ENCODE results near the gene GADD45B.
"Not testable (repeated sequence)": the region's sequence is repeated elsewhere in the genome, so short reads cannot be mapped to it uniquely, and the experiment has no call there.

Gene GADD45B

DNA sequence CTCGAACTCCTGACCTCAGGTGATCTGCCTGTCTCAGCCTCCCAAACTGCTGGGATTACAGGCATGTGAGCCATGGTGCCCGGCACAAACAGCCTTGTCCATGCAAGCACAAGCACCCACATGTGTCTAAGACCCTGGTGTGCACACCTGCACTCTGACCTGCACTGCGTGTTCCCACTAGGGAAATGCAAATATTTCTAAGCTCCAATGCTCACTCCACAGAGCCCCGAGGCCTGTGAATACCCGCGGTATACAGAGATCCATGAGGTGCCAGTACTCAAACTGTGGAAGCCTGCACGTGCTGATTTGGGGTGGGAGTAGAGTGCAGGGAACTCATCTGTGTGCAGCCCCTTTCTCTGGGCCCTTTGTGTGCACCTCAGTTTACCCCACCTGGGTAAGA lies 14.7 kb downstream of the GADD45B start:
- no peak for DNase-seq

DNA sequence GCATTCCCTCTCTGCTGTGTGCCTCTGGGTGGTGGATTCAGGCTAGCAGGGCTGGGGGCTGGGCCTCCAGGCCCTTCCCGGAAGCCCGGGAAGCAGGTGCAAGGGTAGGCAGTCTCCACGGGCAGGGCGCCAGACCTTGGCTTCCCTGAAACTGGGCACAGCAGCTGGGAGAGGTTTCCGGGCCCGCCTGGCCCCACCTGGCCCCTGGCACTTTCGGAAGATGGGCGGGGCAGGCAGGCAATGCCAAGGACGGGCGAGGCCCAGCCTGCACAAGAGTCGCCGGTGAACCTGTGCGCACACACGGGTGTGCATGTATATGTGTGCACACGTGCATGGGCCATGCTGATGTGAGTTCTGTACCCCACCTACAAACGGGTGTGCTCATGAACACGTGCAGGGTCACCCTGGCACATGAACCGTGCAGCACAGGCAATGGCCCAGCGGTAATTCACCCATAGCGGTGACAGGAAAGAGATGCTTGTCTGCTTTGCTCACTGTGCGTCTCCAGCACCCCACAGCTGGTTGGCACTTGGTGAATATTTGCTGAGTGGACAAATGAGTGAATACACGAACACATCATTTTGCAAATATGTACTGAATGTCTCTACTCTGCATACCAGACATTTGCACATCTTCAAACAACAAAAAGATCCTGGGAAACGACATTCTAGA lies 15.3 kb downstream of the GADD45B start:
- DNase-seq, result no peak

DNA sequence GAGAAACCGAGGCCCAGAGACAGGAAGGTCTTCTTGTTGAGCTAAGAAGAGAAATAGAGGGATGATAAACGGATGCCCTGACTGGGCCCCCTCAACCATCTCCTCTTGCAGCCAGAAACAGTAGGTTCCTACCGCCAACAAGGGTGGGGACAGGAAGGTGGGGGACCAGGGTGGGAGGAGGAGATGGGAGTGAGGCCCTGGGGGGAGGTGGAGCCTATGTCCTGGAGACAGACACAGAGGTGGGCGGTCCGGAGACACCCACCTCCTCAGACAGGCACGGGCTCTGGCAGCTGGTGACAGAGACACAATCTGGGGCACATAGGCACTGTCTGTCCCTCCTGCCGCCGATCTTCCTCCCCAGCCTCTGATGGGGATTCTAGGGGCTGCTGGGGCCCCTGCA lies 16.9 kb downstream of the GADD45B start:
- DNase-seq, result no peak

DNA sequence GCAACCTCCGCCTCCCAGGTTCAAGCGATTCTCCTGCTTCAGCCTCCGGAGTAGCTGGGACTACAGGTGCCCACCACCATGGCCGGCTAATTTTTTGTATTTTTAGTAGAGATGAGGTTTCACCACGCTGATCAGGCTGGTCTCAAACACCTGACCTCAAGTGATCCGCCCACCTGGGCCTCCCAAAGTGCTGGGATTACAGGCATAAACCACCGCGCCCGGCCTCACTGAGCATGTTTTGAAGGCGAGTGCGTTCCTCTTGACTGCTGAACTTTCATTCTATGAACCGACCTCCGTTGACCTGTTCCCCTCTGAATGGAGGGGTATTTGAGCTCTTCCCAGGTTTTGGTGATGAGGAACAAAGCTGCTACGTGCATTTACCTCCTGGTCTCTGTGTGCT lies 17.5 kb downstream of the GADD45B start:
- DNase-seq, result not testable (repeated sequence)

DNA sequence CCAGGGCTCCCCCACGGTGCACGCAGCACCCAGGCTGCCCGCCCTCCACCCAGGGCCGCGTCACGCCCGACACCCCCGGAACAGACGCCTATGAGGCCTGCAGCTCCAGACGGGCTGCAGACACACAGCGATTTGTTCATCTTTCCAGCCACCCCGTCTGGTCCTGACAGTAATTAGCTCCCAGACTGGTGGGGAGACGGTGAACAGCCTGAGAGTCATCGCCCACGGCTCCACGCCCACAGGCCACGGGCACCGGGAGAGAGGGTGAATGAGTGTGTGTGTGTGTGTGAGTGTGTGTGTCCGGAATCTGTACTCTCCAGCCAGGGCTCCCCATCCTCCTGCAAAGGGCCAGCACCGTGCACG lies 18.1 kb downstream of the GADD45B start:
- no peak for DNase-seq

DNA sequence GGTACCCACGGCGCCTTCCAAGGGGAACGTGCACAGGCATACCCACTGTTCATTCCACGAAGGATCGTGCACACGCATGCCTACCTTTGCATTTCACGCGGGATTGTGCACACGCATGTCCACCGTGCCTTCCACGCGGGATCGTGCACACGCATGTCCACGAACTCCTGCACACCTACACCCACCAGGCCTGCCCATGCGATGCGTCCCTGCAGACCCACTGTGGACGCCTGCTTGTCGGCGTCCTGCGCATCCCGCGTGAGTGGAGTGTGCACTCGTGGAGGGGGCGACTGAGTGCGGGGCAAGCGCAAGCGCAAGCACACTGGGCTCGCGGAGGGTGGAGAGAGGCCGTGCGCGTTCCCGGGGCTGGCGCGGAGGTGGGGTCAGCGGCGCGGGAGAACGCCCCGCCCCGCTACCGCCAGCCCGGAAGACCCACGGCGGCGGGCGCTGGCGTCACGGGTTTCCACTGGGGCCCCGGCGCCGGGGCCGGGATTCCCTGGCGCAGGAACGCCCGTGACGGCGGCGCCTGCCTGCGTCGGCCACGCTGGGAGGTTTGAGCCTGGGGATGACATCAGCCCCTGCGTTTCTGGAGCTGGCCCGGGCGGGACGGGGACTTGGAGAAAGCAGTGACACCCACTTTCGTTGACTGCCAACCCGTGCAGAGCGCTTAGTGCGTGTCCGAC lies 18.7 kb downstream of the GADD45B start:
- DNase-seq, result no peak

DNA sequence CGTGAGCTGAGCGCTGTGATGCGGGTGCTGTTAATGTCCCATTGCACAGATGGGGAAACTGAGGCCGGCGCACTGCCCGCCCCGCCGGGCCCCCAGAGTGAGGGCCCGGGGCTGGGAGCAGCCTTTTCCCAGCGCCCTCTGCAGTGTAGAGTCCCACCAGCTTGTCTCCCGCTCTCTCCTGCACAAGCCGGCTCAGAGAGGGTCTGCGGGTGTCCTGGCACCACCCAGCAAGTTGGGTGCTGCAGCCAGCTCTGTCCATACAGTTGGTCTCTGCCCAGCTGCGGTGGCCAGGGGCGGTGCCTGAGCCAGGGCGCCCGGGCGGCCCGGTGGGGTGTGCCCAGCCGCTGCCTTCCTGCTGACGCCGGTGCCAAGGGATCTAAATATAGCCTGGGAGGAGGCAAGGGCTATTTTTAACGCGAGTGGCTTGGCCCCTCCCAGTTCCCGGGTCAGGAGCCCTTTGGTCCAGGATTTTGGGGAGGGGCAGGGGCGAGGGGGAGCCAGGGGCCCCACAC lies 19.3 kb downstream of the GADD45B start:
- no peak for DNase-seq

DNA sequence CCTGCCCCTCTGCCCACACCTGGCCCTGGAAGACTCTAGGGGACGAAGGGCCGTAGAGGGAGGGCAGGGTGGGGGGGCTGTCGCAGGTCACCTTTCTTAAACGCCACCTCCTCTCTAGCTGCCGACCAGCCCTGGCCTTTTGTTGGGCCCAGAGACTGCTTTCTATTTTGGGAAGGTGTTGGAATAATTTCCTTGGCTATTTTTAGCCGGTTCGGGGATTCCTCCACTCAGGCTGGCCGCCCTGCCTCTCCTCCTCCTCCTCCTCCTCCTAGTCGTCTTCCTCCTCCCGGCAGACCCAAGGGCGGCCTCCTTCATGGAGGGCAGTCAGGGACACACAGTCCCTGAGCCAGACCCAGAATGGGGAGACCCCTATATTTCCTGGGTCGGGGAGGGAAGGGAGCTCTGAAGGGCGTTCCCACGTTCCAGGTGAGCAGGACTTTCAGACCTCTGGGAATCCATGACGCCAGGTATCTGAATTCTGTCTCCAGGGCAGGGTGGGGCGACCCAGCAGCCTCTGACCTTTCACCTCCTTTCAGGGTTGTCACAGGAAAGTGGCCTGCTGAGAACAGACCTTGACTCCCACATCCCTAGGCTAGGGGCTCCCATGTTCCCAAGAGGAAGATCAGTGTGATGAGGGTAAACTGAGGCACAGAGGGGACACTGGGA lies 19.9 kb downstream of the GADD45B start:
- DNase-seq, result no peak

DNA sequence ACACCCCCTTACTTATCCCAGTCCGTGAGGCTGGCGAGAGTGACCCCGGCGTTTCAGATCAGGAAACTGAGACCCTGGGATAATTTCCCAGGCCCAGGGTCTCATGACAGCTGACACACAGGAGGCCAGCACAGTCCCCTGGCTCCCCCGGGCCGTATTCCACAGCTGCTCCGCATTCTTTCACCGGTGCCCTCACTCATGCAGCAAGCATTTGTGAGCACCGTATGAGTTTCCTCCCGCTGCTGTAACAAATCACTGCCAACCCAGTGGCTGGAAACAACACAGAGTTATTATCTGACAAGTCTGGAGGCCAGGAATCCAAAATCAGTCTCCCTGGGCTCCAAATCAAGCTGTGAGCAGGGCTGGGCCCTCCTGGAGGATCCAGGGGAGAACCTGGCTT lies 21.3 kb downstream of the GADD45B start:
- no peak for DNase-seq

DNA sequence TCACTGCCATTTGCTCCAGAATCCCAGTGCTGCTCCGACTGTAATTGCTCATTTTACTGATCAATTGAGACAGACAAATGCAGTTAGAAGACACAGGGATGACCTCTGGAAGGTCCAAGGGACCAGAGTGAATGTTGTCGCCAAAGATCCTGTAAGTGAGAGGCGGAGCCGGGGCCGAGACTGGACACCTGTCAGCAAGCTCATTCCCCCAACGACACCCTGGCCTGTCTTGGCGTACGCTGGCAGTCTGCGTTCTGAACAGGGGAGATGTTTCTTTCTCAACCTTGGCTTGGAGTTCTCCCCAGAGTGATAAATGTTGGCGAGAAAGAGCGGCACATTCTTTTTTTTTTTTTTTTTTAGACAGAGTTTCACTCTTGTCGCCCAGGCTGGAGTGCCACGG lies 24.2 kb downstream of the GADD45B start:
- DNase-seq, result no peak

DNA sequence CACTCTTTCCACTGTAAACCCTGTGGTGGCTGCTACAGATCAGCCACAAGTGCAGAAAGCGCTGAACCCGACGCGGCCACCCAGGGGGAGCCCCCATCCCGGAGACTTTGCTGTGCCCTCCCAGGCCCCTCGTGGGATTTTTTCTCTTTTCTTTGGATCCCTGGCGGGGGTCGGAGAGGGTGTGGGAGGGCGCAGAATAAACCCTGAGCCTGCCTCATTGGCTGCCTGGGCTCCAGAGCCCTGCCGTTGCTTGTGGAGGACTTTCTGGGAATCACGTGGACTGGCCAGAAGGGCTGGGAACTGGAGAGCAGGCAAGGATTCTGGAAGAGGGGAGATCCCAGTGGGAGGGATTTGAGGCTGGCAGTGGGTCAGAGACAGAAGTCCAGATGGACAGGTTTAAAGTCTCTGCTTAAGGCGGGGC lies 24.9 kb downstream of the GADD45B start:
- DNase-seq, result no peak

DNA sequence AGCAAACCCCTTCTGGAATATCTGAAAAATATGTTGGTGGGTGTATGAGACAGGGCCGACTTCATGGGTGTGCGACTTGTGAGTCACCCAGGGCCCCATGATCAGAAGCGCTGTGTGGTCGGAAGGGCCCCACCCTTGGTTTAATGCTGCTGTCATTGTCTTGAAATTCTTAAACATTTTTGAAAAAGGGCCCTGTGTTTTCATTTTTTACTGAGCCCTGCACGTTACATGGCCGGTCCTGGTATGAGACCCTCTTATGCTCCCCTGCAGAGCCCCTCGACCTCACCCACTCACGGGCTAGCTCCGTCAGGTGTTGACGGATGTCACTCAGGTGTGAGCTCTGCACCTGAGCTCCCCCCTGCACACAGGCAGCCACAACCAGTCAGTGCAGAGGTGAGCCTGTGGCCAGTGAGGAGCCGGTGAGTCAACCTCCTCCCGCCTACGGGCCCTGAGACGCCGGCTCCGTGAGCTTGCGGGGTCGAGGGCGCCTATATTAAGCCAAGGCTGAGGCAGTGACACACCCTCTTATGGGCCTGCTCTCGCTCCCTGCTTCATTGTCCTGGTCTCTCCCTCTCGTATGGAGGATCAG lies 27.7 kb downstream of the GADD45B start:
- no peak for DNase-seq

DNA sequence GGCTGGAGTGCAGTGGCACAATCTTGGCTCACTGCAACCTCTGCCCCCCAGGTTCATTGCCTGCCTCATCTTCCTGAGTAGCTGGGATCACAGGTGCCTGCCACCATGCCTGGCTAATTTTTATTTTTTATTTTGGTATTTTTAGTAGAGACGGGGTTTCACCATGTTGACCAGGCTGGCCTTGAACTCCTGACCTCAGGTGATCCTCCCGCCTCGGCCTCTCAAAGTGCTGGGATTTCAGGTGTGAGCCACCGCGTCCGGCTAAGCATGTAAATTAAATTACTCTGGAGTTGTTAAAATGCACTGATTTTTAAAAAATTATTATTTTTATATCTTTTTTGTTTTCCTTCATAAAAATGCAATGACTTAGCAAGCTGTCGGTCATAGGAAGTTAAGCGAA lies 30.7 kb downstream of the GADD45B start:
- DNase-seq, result not testable (repeated sequence)

DNA sequence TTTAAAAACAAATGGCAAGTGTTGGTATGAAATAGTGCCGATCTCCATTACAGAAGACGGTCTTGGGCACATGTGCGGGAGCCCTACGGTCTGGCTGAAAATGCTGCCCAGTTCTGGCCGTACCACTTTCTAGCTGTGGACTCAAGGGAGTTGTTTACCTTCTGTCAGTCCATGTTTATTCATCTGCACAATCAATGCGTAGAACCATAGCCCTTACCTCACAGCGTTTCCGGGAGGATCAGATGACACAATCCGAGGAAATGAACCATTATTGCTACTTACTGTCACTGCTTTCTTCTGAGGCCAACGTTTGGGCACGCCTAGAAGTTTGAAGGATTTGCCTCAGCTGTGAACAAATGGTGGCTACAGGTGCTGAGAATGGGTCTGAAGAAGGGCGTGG lies 31.2 kb downstream of the GADD45B start:
- peak; percentile 70 for DNase-seq

DNA sequence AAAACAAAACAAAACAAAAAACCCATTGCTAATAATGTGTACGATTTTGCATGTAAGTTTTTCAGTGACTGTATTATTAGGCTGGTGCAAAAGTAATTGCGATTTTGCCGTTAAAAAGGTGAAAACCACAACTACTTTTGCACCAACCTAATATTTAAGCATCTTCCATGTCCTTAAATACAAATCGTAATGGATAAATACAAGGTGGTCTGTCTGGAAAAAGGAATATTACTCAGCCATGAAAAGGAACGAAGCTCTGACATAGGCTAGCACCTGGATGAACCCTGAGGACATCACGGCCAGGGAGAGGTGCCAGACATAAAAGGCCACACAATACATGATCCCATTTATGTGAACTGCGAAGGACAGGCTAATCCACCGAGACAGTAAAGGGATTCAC lies 33.2 kb downstream of the GADD45B start:
- DNase-seq, result no peak

DNA sequence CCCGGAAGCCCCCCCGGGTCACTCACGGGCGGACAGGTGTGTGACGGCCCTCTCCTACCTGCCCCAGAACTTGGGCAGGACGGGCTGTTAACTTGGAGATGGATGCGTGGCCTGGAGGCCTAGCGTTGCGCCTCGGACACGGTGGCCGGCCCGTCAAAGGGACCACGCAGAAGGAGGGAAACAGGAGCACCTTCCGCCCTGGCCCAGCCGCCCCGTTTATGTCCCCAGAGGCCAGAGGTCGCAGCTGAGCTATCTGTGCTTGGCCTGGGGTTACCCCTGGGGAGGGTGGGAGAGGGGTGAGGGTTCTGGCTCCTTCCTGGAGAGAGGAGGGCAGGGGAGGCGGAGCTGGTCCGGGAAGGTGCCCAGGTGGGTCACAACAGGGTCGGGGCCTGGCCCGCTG lies 35.6 kb downstream of the GADD45B start:
- DNase-seq, result no peak

DNA sequence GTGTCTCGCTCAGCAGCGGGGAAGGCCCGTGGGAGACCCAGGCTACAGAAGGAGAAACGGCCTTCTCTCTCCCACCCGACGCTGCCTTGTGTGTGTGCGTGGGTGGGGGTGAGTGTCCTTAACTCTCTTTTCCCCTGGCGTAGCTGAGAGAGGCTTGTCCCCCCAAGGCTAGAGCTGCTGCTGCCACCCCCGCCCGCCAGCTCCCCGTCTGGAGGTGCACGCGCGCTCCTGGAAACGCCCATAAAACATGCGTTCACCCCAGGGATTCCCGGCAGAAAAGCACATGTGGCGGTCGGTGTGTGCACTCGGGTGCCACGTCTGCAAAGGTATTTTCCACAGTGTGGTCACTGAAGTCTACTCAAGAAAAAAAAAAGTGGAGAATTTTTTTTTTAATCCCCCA lies 36.1 kb downstream of the GADD45B start:
- DNase-seq, result no peak

DNA sequence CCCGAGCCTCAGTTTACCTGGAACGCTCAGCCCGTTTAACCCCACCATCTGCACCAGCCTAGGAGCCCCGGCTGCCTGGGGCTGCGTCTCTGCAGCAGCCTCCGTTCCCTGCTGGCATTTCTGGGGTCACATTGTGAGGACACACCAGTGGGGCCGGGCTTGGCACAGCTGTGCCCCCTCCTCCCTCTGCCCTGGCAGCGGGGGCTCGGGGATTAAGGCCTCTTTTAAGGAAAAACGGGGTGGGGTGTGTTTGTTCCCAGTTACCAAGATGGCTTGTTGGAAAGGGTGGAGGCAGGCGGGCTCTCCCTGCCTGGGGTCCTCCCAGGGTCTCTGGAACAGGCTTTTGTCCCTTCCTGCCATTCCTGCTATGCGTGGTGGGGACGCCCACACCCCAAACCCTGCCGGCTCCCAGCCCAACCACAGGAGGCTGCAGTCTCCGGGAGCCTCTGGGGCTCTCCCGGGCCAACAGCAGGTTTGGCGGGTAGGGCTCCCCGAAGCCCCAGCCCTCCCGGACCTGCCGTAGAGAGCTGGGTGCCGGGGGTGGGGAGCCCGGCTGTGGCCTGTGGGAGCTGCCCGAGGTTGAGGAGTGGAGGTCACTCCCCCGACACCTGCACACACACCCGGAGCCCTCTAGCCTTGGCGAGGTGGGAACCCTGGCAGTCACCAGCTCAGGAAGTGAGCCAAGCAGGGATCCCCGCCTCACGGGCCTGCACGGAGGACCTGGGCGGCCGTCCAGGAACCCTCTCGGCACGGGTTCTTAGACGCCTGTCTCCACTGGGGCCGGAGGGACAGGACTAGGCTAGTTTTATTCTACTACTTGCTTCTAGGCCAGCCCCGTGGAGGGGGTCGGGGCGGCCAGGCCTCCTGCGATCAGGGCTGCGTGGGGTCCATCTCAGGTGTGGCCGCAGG lies 36.9 kb downstream of the GADD45B start:
- no peak for DNase-seq

DNA sequence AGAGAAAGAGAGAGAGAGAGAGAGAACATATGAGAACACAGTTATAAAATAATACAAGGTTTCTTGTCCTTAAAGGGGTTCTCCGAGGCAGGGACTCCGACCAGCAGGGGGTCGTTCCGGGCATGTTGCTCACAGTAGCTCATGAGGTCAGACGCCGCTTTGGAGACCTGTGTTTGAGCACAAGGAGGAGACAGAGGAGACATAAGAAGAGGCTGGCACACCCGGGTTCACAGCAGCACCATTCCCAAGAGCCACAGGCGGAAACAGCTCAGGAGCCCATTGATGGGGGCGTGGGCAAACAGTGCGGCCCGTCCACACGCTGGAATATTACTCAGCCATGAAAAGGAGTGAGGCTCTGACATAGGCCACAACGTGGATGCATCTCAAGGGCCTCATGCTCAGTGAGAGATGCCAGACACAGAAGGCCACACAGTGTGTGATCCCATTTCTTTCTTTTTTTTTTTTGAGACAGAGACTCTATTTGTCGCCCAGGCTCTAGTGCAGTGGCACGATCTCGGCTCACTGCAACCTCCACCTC lies 39.1 kb downstream of the GADD45B start:
- DNase-seq, result no peak

DNA sequence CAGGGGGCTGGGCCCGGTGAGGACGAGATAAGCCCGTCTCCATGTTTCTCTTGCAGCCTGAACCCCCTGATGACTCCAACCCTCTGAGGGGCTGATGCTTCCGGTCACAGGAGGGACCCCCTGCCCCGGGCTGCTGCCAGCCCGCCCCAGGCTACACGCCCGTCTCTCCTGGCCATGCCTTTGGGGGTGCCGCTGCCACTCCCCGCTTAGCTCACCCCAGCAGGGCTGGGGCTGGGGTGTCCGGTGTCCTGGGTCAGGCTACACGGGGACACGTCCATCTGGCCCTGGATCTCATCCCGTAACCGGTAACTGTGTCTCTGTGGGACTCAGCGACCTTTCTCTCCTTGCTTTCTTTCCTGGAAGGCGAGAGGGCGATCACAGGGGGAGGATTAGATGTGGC lies 40.8 kb downstream of the GADD45B start:
- no peak for DNase-seq

DNA sequence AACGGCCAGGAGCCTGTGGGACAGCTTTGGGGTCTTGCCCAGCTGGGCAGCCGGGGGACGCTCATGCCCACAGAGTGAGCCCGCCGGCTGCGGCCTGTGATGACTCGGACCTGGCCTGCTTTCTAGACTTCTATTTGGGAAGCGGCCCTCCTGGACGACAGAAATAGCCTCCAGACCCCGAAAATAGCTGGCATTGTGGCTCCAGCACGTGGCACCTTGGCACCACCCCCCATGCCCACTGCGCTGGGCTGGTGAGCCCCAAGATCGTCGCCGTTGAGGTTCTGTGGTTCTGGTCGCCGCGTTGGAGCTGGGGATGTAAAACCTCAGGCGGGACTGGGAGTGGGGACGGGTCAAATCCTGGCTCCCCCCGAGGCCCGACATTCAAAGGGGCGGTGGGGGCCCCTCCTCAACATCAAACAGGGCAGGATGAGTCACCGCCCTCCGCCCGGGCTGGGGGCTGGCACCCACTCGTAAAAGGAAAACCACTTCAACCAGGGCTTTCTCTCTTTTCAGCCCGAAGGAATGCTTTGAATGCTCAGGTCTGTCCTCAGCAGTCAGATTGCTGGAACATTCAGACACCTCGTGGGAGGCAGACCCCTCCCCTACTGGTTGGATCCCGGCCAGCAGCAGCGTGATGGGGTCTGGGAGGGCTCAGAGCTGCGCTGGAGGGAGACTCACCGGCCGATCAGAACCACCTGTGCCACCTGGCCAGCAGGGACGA lies 42.1 kb downstream of the GADD45B start:
- peak; percentile 32 for DNase-seq

DNA sequence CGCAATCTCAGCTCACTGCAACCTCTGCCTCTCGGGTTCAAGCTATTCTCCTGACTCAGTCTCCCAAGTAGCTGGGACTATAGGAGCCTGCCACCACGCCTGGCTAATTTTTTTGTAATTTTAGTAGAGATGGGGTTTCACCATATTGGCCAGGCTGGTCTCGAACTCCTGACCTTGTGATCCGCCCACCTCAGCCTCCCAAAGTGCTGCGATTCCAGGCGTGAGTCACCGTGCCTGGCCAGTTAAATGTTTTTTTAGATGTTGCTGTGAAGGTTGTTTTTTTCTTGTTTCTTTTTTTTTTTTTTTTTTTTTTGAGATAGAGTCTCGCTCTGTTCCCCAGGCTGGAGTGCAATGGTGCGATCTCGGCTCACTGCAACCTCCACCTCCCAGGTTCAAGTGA lies 42.9 kb downstream of the GADD45B start:
- not testable (repeated sequence) for DNase-seq

Measured in NCI-H146 (cell line).